HG03025 (cell line): ENCODE data around the gene ADAMTS18.
"Not testable (repeated sequence)": the region's sequence is repeated elsewhere in the genome, so short reads cannot be mapped to it uniquely, and the experiment has no call there.

ENCODE experiments used
- ATAC-seq: cut with Tn5 transposase; IDR thresholded peaks from one replicate; pipeline ENCODE4 v1.9.1; 2021; ENCODE audit warnings: mild to moderate bottlenecking, moderate library complexity; ENCODE audit not compliant: unreplicated experiment, low FRiP score

The ADAMTS18 gene, protein sequence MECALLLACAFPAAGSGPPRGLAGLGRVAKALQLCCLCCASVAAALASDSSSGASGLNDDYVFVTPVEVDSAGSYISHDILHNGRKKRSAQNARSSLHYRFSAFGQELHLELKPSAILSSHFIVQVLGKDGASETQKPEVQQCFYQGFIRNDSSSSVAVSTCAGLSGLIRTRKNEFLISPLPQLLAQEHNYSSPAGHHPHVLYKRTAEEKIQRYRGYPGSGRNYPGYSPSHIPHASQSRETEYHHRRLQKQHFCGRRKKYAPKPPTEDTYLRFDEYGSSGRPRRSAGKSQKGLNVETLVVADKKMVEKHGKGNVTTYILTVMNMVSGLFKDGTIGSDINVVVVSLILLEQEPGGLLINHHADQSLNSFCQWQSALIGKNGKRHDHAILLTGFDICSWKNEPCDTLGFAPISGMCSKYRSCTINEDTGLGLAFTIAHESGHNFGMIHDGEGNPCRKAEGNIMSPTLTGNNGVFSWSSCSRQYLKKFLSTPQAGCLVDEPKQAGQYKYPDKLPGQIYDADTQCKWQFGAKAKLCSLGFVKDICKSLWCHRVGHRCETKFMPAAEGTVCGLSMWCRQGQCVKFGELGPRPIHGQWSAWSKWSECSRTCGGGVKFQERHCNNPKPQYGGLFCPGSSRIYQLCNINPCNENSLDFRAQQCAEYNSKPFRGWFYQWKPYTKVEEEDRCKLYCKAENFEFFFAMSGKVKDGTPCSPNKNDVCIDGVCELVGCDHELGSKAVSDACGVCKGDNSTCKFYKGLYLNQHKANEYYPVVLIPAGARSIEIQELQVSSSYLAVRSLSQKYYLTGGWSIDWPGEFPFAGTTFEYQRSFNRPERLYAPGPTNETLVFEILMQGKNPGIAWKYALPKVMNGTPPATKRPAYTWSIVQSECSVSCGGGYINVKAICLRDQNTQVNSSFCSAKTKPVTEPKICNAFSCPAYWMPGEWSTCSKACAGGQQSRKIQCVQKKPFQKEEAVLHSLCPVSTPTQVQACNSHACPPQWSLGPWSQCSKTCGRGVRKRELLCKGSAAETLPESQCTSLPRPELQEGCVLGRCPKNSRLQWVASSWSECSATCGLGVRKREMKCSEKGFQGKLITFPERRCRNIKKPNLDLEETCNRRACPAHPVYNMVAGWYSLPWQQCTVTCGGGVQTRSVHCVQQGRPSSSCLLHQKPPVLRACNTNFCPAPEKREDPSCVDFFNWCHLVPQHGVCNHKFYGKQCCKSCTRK (N-terminal part only)

DNA sequence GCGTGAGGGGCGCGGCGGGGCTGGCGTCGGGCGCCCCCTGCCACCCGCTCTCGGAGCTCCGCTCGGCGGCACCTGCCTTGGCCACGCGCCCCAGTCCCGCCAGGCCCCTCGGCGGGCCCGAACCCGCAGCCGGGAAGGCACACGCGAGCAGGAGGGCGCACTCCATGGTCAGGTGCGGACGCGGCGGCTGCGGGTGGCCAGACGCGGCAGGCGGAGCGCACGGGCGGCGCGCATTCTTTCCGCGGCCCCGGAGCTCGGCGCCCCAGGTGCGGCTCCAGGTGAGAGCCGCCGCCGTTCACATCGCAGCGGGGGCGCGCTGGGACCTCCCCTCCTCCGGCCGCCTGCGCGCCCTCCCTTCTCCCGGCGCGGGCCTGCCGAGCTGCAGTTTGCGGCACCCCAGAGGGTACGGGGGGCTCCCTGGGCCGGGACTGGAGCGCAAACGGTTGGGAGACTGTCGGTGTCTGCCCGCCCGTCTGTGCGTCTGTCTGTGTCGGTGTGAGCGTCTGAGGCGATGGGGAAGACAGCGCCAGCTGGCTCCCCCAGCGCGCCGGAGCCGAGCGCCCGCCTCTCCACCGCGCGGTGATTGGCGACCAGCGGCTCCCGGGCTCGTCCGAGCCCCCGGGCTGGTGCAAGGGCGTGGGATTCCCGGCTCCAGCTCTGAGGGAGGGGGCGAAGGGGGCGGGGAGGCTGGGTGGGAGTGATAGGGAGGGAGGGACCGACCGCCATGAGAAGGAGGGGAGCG, at the start of gene ADAMTS18:
Gene ADAMTS18 (minus strand): TSS at position 505 of the 742 bp plus-strand sequence. CDS start 339 bp downstream, at position 166.
- ATAC-seq = no peak

DNA sequence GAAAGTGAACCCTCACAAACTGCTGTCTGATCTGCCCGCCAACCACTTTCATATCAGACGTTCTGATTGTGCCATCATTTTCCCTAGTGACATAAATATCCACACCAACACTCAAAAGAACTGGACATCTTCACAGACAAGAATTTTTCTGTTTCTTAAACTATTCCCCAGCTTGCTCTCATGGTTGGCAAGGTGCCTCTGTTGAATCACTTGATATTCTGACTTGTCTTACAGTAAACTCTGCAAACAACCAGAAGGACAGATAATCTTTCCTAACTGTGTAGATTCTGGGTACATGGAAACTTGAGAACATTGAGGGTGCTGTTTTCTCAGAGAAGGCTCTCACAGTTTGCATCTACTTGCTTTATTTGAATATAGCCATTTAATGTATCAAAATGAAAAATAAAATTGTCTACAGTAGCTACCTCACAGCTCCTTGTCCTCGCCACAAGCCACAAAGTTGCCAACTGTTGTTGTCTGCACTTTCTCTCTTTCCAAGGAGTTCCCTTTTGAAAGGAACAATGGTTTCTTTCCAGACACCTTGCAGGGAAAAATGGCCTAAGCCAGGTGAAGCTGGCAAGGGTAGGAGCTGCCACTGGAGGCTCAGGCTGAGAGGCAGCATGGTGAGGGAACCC, 46.0 kb upstream of the ADAMTS18 start:
- no peak for ATAC-seq

DNA sequence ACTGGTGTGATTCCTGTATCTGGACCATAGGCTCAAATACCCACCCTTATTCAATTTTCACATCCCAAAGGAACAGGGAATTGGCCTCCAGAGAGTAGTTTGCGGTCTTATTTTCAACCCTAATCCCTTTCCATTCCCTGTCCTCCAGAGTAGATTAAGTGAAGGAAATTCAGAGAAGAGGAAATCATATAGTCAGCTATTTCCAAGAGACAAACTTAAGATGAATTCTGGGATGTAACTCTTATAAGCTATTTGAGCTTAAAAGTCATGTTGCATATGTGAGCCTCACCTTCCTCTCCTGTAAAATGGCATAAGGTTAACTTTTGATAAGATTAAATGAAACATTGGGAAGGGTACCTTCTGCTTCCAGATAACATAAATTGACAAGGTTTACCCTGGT, 37.4 kb upstream of the ADAMTS18 start:
- ATAC-seq = no peak

DNA sequence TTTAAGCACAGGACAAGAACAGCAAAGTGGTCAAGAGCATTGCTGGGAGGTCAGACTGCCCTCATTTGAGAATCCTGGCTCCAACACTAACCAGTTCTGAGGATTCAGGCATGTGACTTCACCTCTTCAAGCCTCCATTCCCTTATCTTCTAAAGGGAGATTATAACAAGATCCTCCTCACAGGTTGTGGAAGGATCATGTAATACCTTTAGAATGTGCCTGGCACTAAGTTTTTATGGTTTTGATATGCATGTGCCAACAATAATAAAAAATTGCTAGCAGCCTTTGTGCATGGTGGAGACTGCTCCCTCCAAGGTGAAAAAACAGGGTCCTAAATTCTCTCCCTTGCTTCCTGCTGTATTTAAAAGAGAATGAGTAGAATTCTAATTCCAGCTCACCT, 36.0 kb upstream of the ADAMTS18 start:
- ATAC-seq = no peak

DNA sequence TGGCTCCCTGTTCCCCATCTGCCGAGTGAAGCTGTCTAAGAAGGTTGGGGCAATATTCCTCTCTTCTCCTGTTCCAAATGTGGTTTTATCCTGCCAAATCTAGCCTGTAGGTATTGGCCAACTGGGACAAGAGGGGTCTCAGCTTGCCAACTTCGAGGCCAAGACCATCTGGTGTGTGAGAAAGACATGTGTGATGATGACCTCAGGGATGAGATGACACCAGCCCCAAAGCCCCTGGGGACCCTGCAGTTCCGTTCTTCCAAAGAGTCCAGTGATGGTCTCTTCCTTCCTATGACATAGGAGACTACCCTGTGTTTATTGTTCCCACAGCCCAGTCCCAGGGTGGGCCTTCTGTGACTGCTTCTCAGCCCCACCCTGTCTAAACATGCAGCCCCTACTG, 34.8 kb upstream of the ADAMTS18 start:
- ATAC-seq = no peak

DNA sequence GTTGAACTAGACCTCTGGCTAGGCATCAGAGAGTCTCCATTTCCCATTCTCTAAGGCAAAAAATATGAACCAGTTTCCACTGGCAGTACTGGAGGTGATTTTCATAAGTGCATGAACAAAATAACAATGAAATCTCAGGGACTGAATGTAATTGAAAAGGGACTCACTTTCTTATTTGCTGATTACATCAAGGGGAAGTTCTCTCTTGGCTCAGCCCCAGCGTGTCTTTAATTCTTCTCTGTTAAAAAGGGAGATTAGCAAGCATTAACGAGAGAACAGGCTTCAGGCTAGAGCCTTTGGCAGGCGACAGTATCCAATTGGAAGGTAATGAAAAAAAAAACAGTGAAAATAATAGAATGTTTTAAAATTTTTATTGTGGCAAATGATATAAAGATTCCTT, 34.0 kb upstream of the ADAMTS18 start:
- ATAC-seq = no peak

DNA sequence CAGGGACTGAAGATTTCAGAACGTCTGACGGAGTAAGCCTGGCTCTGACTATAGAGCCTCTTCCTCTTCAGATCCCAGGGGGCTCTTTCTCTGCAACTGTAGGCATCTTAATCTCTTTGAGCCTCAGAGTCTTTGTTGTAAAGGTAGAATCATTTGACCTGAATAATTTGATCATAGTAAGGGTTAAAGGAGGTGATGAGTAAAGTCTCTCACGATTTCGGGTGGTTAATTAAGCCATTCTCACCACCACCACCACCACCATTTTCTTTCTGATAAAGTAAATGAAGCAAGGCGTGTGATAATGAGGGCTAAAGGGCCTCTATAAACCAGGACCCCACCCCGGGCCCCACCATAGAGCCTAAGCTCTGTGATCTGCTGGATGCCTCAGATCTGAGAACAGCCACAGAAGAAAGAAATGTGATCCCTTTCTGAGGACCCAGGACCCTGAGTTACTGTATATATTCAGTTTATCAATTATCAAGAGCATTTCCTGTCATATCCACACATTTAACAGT, 33.0 kb upstream of the ADAMTS18 start:
- ATAC-seq = no peak

DNA sequence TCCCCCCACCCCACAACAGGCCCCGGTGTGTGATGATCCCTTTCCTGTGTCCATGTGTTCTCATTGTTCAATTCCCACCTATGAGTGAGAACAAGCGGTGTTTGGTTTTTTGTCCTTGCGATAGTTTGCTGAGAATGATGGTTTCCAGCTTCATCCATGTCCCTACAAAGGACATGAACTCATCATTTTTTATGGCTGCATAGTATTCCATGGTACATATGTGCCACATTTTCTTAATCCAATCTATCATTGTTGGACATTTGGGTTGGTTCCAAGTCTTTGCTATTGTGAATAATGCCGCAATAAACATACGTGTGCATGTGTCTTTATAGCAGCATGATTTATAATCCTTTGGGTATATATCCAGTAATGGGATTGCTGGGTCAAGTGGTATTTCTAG, 28.8 kb upstream of the ADAMTS18 start:
- ATAC-seq = not testable (repeated sequence)

DNA sequence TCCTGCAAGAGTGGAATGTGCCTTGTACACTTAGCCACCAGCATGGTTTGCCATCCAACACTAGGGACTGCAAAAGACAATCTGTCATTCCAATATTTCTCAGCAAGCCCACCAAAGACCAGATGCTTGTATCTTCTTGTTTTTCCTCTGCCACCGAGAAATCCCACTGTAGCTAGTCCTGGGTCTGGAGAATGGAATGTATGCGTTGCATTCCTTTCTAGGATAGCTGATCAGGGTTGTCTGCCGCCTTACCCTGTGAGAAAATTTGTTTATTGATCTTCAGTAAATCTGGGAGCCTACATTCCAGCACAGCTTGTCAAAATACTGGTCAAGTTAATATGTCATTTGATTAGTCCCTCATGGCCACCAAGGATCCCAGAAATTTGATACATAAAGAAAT, 28.1 kb upstream of the ADAMTS18 start:
- no peak for ATAC-seq

DNA sequence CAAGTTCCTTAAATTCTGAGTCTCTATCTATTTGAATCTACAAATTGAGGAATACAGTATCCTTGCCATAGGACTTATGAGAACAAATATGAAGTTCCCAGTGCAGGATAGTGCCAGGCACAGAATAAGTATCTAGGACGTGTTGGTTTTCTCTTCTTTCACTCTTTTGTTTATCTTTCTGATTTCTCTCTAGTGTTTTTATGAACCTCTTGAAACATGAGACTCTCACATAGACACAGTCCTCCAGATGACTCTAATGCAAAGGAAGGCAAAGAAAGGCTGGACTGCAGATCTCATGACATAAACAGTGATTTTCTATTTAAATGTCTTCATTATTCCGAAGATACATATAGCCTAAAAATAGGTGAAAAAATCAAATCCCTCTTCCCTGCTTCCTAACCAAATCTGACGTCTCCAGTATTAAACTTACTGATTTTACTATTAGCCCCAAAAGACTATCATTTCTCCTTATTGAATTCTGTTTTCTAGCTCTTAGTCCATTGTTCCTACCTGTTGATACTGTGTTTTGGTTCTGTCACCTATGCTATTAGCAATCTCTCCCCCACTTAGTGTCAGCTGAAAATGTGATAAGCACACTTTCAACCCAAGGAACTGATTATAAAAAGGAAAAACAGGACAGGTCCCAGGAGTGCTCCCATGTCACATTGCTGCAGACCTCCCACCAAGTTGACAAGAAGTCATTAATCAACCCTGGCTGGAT, 24.9 kb upstream of the ADAMTS18 start:
- no peak for ATAC-seq

DNA sequence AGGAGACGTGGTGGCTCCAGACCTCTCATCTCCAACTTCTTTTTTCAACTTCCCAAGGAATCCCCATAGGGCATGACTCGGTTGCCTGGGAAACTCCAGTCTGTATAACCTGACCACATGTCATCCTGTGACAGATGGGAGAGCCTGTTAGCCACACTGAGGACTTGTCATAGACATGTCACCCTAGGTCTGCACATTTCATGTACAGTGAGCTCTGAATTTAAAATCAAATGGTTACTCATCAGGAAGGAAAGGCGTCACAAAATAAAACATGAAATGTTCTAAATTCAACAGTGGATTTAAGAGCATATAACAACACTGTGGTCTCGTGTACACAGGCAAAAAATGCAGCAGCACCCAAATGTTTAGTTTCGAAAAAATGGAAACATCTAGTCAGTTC, 22.2 kb upstream of the ADAMTS18 start:
- ATAC-seq = no peak

DNA sequence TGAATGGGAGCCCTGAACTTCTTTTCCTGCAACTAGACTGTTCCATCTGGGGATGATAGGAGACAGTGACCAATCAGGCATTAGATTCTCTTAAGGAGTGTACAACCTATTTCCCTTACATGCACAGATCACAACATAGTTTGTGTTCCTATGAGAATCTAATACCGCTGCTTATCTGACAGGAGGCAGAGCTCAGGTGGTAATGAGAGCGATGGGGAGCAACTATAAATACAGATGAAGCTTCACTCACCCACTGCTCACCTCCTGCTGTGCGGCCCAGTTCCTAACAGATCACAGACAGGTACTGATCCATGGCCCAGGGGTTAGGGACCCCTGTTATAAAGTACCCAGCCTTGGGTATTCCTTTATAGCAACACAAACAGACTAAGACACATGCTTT, 17.4 kb upstream of the ADAMTS18 start:
- no peak for ATAC-seq

DNA sequence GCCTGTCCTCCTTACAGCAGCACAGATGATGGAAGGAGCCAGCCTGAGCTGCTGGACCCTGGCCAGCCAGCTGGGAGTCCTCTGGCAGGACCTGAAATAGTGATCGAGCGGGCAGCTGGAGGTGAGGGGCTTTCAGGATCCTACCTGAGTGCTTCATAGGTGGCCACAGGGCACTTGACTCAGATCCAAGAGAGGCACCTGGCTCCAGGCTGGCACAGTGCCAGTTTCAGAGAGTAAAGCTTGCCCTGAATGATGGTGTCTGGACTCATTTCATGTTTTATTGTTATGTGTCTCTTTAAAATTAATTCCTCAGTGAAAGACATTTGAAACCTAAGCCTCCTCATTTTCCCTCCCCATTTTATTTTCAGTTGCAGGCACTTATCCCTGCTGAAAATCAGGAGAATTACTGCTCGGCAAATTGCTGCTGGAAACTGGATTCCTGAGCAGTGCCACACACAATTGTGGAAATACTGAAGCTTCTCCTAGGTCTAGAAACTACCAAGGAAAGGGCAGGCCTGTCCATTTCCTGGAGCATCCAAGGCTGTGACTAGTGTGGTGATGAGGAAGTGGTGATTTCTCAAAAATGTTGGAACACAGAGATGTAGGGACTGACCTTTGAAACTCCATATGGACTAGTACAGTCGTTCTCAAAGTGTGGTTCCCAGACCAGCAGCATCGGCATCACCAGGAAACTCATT, 16.1 kb upstream of the ADAMTS18 start:
- ATAC-seq = no peak

DNA sequence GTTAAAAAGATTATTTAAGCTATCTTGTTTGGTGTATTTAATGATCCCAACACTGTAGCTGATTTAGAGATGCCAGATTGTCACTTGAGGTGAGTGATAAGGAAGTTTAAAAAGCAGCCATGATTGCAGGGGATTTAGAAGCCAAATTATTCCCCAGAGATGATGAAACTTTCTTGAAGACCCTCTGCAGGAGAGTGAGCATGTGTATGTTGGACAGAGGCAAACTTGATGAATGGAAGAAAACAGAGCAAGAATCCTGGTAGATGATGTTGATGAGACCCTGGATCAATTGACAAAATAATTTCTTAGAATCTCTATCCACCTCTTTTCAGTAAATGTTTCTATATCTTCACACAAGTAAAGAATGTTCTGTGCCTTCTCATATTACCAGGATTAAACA, 14.4 kb upstream of the ADAMTS18 start:
- ATAC-seq = no peak

DNA sequence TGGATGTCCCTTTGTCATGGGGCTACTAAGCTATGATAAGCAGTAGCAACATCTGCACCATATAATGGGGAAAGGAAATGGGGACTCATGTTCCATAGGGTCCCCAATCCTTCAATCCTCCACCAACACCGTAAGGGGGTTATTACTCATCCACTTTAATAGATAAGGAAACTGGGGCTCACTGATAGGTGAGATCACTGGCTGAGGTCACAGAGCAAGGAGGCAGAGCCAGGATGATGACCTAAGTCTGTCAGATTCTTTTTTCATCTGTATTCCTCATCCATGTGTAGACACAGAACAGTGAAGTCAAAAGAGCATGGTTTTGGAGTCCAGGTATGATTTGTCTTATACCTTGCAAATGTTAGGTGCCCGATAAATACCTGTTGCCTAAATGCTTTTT, 10.5 kb upstream of the ADAMTS18 start:
- no peak for ATAC-seq

DNA sequence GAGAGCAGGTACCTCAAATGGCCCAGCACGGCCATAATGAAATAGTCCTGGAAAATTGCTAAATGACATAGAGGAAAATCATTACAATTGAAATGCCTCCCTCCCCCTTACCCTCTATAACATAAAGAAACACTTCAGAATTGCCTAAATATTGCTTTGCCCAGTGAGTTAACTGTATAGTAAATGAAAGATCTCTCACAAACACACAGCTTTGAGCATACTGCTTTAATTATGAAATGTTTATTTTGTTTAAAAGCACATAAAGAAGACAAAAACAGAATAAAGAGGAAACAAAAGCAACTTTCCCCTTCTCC, 9.3 kb upstream of the ADAMTS18 start:
- ATAC-seq = no peak

DNA sequence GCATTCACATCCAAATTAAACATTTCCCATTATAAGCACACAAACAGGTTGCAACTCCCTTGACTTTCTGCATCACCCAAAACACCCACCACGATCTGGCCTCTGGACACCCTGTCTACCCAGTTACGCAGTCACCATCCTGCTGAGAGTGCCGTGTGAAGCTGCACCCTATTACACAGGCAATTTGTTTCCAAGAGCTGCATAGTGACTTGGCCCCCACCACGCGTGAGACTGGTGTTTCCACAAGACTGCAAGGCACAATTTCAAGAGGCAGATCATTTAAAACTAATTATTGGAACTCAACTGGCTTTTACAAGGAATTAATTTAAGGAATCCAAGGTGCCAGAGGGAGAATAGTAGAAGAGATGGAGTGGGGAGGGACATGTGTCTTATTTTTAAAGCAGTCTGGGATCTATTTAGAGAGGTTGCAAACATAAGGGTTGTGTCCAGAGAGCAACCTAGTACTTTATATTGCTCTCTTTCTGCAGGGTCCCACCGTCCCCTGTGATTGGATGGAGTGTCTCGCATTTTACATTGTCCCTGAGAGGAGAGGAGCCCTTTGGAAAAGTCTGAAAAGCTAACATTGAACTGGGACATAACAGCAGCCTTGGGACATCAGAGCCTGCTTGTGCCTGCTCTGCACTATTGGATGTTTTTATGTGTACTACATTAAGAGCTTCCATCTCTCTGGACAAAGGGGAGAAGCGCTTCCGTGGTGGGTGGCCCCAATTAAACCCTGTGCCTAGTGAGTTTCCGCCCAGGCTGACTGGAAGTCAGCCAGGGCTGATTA, 8.7 kb upstream of the ADAMTS18 start:
- ATAC-seq = no peak

DNA sequence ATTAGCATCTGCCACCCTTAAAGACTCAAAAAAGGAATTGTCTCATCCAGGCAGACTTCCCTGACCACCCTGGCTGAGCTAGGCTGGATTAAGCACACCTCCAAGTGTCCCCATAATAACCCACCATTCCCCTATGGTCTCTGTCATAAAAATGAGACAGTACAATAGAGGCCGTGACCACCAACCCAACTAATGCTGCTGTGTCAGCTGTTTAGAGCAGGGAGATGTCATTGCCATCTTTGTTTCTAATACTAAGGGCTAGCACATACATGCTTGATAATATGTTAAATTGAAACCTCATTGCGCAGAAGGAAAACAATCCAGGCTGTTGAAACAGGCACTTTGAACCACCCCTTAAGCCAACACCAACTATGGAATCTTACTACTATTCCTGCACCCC, 7.2 kb upstream of the ADAMTS18 start:
- no peak for ATAC-seq
